Caco-2 (cell line): Measurements from ENCODE around the gene FMO1. TPM values are rescaled to one million over a fixed set of nuclear protein-coding genes. Genes with fewer than 3 reads are reported as not detected.

Experiments used
- BruUV-seq: library from RNA; stranded (reverse); fragments of 400-500 nt; replicated peaks from 2 replicates; lab custom pipeline; 2021; lab: Mats Ljungman, UMichigan
- CTCF ChIA-PET: fragments of 300-600 bp; sonication (Branson Sonifier 250); formaldehyde crosslinking; loops from one replicate; lab custom pipeline; 2022; ENCODE audit warnings: antibody characterized with exemption; lab: Charles Lee
- POLR2A ChIA-PET: fragments of 300-600 bp; sonication (Branson Sonifier 250); formaldehyde crosslinking; loops from one replicate; lab custom pipeline; 2022; ENCODE audit warnings: antibody characterized with exemption; lab: Charles Lee
- DNase-seq, 2 experiments: peaks; one replicate each; pipeline versions ENCODE4 v3.0.0 to v3.0.0-alpha.2; 2020 to 2022
- H3K27me3 ChIP-seq: replicated peaks from 2 replicates; pipeline ENCODE4 v1.6.0; 2011; ENCODE audit warnings: low read length; ENCODE audit not compliant: control insufficient read depth, insufficient read depth
- H3K36me3 ChIP-seq: 2 replicates; pipeline ENCODE4 v1.5.1; 2011; ENCODE audit warnings: low read length; ENCODE audit not compliant: control insufficient read depth, insufficient read depth
- H3K4me1 ChIP-seq: fragments of 250-450 bp; sonication (Bioruptor Pico); 2 replicates; pipeline ENCODE4 v1.5.1; 2020; ENCODE audit warnings: mild to moderate bottlenecking
- H3K4me3 ChIP-seq: 2 replicates; pipeline ENCODE4 v1.5.1; 2011; ENCODE audit warnings: low read depth, mild to moderate bottlenecking, control low read depth, low read length
- H3K9me3 ChIP-seq: fragments of 250-450 bp; sonication (Bioruptor Pico); 2 replicates; pipeline ENCODE4 v1.5.1; 2020; ENCODE audit warnings: mild to moderate bottlenecking, moderate library complexity
- H3K27ac Mint-ChIP-seq: one replicate; pipeline ENCODE4 v1.8.0; 2022; ENCODE audit warnings: mixed read lengths; ENCODE audit not compliant: unreplicated experiment
- H3K27me3 Mint-ChIP-seq: one replicate; pipeline ENCODE4 v1.8.0; 2022; ENCODE audit warnings: mixed read lengths; ENCODE audit not compliant: insufficient read depth, unreplicated experiment
- H3K36me3 Mint-ChIP-seq: one replicate; pipeline ENCODE4 v1.8.0; 2022; ENCODE audit warnings: mild to moderate bottlenecking, mixed read lengths; ENCODE audit not compliant: insufficient read depth, unreplicated experiment
- H3K4me1 Mint-ChIP-seq: one replicate; pipeline ENCODE4 v1.8.0; 2022; ENCODE audit warnings: low read depth, mixed read lengths; ENCODE audit not compliant: unreplicated experiment
- H3K4me3 Mint-ChIP-seq: one replicate; pipeline ENCODE4 v1.8.0; 2022; ENCODE audit warnings: mild to moderate bottlenecking, moderate library complexity, mixed read lengths; ENCODE audit not compliant: unreplicated experiment
- H3K9me3 Mint-ChIP-seq: one replicate; pipeline ENCODE4 v1.8.0; 2022; ENCODE audit warnings: mixed read lengths; ENCODE audit not compliant: unreplicated experiment
- intact Hi-C: fragments of 100-400 bp; cut with micrococcal nuclease; formaldehyde crosslinking; loops from one replicate; pipeline ENCODE4 v1.10.0; 2022; ENCODE audit not compliant: unreplicated experiment
- total RNA-seq: library from RNA; stranded (reverse); gene quantifications from 2 replicates; pipeline ENCODE4 v1.2.3, GENCODE V29; 2022
- TF ChIP-seq, protein P1 (sequence below), 2 experiments: fragments of 200-600 bp in 1 of 2; IDR thresholded peaks; 1 replicate in 1 of 2; 2 replicates in 1 of 2; pipeline versions ENCODE4 v1.5.1 to v1.8.0; 2011 to 2022; ENCODE audit warnings: antibody characterized with exemption in 1 of 2, control low read depth in 1 of 2, inconsistent platforms in 1 of 2, low read depth in 1 of 2, low read length in 1 of 2, mild to moderate bottlenecking in 1 of 2, moderate library complexity in 1 of 2; ENCODE audit not compliant: insufficient read depth in 1 of 2, severe bottlenecking in 1 of 2, unreplicated experiment in 1 of 2

FMO1 gene
- total RNA-seq, 1 experiment from 2014 or later = not detected

DNA sequence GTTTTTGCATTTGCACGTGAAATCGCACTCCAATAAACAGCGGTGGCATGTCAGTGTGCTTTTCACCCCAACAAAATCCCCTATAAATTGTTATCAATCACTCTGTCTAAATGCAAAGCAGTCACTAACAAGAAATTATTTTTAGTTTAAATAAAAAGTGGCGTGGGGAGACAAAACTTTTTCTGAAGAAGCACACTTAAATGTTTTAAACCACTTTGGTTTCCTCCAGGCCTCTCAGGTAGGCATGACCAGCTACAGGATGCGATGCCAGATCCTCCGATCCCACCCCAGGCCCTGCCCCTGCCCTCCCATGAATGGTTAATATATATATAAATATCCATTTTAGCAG, 3.6 kb downstream of the FMO1 start:
- Histone ChIP-seq H3K9me3 (no peaks in the 10 kb centered on the region), H3K27me3 (no peaks in the 10 kb centered on the region), H3K4me3 (peak overlapping the region; percentile 83; the same call in 1 of the 2 replicates), H3K4me1 (peaks cover 23% of the 10 kb centered on the region), H3K36me3 (no peaks in the 10 kb centered on the region)
- DNase-seq = no peak
- ChIA-PET CTCF (interaction anchor here (3.9 kb wide), 1 partner anchor 62 kb away, joined by 19 read pairs; the partner anchor contains the start of gene FMO4), POLR2A (no interaction called here)
- H3K27ac Mint-ChIP-seq = no peak overlapping the region
- H3K4me3 Mint-ChIP-seq = peak overlapping the region; percentile 85
- H3K27me3 Mint-ChIP-seq = no peaks in the 10 kb centered on the region
- no peaks in the 10 kb centered on the region for H3K36me3 Mint-ChIP-seq
- no peaks in the 10 kb centered on the region for H3K9me3 Mint-ChIP-seq
- TF ChIP-seq, protein P1, sequence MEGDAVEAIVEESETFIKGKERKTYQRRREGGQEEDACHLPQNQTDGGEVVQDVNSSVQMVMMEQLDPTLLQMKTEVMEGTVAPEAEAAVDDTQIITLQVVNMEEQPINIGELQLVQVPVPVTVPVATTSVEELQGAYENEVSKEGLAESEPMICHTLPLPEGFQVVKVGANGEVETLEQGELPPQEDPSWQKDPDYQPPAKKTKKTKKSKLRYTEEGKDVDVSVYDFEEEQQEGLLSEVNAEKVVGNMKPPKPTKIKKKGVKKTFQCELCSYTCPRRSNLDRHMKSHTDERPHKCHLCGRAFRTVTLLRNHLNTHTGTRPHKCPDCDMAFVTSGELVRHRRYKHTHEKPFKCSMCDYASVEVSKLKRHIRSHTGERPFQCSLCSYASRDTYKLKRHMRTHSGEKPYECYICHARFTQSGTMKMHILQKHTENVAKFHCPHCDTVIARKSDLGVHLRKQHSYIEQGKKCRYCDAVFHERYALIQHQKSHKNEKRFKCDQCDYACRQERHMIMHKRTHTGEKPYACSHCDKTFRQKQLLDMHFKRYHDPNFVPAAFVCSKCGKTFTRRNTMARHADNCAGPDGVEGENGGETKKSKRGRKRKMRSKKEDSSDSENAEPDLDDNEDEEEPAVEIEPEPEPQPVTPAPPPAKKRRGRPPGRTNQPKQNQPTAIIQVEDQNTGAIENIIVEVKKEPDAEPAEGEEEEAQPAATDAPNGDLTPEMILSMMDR (IDR thresholded peaks at IDR 0.05; ENCODE audit: insufficient read depth in 1 of 2, low read depth in 1 of 2, low read length in 1 of 2, severe bottlenecking in 1 of 2, unreplicated experiment in 1 of 2) = no peak
- BruUV-seq = no TSS peak
- H3K4me1 Mint-ChIP-seq = peaks cover 22% of the 10 kb centered on the region
- intact Hi-C loops = loop anchor here (1.0 to 10.0 kb wide), 2 partner anchors 62 to 233 kb away; partner anchors contain the start of genes FMO4 and PRRC2C

DNA sequence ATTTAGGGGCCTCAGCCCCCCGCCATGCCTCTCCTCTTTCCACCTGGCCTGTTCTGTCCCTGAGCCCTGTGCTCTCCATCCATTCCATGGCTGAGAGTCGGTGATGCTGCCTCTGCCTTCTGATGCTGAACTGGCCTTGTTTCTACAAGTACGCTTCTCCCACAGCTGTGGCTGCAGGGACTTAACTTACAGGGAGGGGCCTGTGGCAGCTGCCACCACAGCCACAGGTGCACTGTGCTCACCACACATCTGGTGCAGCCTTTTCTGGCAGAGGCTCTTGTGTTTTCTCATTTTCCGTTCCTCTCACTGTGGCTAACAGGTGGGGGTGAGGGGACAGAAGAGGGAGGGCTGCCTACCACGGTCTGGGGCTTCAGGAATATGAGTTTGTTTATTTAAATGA, 4.2 kb downstream of the FMO1 start:
- BruUV-seq = no TSS peak
- Mint-ChIP-seq H3K4me1 (peaks cover 22% of the 10 kb centered on the region), H3K9me3 (no peaks in the 10 kb centered on the region), H3K36me3 (no peaks in the 10 kb centered on the region), H3K4me3 (peak overlapping the region; percentile 17), H3K27ac (no peak overlapping the region), H3K27me3 (no peaks in the 10 kb centered on the region)
- TF ChIP-seq, protein P1 (IDR thresholded peaks at IDR 0.05; ENCODE audit: insufficient read depth in 1 of 2, low read depth in 1 of 2, low read length in 1 of 2, severe bottlenecking in 1 of 2, unreplicated experiment in 1 of 2) = no peak
- ChIA-PET POLR2A (no interaction called here), CTCF (interaction anchor here (3.9 kb wide), 1 partner anchor 61 kb away, joined by 19 read pairs; the partner anchor contains the start of gene FMO4)
- Histone ChIP-seq H3K9me3 (no peaks in the 10 kb centered on the region), H3K36me3 (no peaks in the 10 kb centered on the region), H3K27me3 (no peaks in the 10 kb centered on the region), H3K4me1 (peaks cover 29% of the 10 kb centered on the region), H3K4me3 (no peak overlapping the region)
- DNase-seq = no peak
- intact Hi-C loops = loop anchor here (10.0 kb wide), 1 partner anchor 232 kb away; the partner anchor contains the start of gene PRRC2C

DNA sequence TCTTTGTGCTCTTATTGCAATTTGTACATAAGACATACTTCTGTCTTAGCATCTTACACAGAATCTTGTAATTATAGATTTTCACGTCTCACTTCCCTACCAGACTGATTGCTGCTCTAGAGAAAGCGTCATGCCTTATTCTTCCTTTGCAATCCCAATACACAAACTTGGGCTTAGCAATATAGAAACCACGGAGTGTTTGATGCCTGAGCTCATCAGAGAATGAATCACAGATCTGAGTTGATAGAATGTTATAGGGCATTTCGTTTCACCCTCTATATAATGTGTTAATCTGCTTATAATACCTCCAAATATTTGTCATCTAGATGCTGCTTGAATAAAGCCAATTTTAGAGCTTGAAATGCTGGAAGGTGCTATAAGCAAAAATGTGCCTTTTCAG, 6.6 kb downstream of the FMO1 start:
- H3K9me3 ChIP-seq = no peaks in the 10 kb centered on the region
- ChIA-PET POLR2A (no interaction called here), CTCF (interaction anchor here (1.7 to 1.9 kb wide), 2 partner anchors 10 to 59 kb away, joined by 9 to 11 read pairs; partner anchors contain the start of gene FMO4)
- no peak for DNase-seq
- H3K36me3 ChIP-seq = no peaks in the 10 kb centered on the region
- Mint-ChIP-seq H3K27ac (peak overlapping the region; percentile 26), H3K27me3 (no peaks in the 10 kb centered on the region), H3K4me3 (no peak overlapping the region), H3K4me1 (peaks cover 22% of the 10 kb centered on the region), H3K36me3 (no peaks in the 10 kb centered on the region), H3K9me3 (no peaks in the 10 kb centered on the region)
- intact Hi-C loops = loop anchor here (10.0 kb wide), 1 partner anchor 230 kb away; the partner anchor contains the start of gene PRRC2C
- no peaks in the 10 kb centered on the region for H3K27me3 ChIP-seq
- BruUV-seq = no TSS peak
- TF ChIP-seq, protein P1 (IDR thresholded peaks at IDR 0.05; ENCODE audit: insufficient read depth in 1 of 2, low read depth in 1 of 2, low read length in 1 of 2, severe bottlenecking in 1 of 2, unreplicated experiment in 1 of 2) = no peak
- peaks cover 31% of the 10 kb centered on the region for H3K4me1 ChIP-seq
- H3K4me3 ChIP-seq = no peak overlapping the region
